AG04449 (cell line): ENCODE data around the gene NEK7.

Source experiments
- CTCF ChIA-PET: fragments of 350-600 bp; formaldehyde crosslinking; extraction: SDS; loops from one replicate; lab custom pipeline; 2021; ENCODE audit warnings: antibody characterized with exemption; lab: Yijun Ruan, JAX
- POLR2A ChIA-PET: fragments of 400-600, 350-600 bp; formaldehyde crosslinking; extraction: SDS; loops from one replicate; lab custom pipeline; 2020; ENCODE audit warnings: antibody characterized with exemption, inconsistent platforms; lab: Yijun Ruan, JAX
- DNase-seq: peaks from one replicate; pipeline ENCODE4 v3.0.0-alpha.2; 2010; ENCODE audit warnings: low read depth, low spot score
- H3K4me3 ChIP-seq: 2 replicates; pipeline ENCODE4 v1.5.1; 2011; ENCODE audit warnings: low read depth, mild to moderate bottlenecking, control low read depth, low read length
- CTCF ChIP-seq: IDR thresholded peaks from one replicate; pipeline ENCODE4 v1.5.1; 2011; ENCODE audit warnings: mild to moderate bottlenecking, moderate library complexity, low read length, control low read depth, inconsistent platforms; ENCODE audit not compliant: insufficient read depth; ENCODE audit errors: missing control alignments

Gene NEK7

DNA sequence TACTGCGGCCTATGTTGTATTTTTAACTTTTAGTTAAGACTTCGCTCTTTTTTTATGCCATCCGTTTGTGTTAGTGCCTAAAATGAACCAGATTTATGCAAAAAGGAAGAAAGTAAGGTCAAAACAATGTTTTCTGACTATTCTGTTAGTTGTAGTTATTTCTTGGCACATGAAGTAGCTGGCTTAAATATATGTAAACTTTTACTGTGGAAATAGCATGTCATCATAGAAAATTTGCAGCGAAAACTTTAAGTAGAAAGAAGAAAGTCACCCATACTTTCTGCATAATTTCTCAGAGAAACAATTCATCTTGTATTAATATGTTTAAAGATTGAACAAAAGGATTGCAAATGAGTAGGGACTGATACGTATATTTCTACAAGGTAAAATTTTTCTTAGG is 106.4 kb downstream of the NEK7 start:
- no peak for TF ChIP-seq CTCF
- CTCF ChIA-PET, result interaction anchor here (1.0 kb wide), 1 partner anchor 10 kb away, joined by 3 read pairs; no protein-coding TSS in a partner anchor
- H3K4me3 ChIP-seq, result no peak overlapping the region
- POLR2A ChIA-PET, result no interaction called here
- no peak for DNase-seq

DNA sequence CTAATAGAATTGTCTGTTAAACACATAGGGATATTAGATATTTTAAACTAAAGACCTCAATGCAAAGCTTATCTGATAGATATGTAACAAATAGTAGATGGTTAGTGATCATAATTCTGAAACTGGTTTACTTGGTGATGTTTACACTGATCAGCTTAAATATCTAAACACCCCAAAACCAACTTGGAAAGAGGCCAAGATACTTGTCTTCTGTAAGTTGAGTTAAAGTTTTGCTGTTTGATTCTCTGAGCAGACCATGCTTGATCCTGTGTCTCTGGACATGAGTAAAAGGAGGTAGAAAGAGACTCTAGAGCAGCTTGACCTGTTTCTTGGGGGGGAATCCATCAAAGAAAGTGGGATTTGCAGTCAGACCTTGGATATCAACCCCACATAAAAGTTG is 107.5 kb downstream of the NEK7 start:
- ChIA-PET POLR2A (no interaction called here), CTCF (interaction anchor here (0.7 to 2.1 kb wide), 3 partner anchors 11 to 109 kb away, joined by 3 to 9 read pairs (median 3); no protein-coding TSS in a partner anchor)
- no peak overlapping the region for H3K4me3 ChIP-seq
- no peak for TF ChIP-seq CTCF
- DNase-seq, result no peak

DNA sequence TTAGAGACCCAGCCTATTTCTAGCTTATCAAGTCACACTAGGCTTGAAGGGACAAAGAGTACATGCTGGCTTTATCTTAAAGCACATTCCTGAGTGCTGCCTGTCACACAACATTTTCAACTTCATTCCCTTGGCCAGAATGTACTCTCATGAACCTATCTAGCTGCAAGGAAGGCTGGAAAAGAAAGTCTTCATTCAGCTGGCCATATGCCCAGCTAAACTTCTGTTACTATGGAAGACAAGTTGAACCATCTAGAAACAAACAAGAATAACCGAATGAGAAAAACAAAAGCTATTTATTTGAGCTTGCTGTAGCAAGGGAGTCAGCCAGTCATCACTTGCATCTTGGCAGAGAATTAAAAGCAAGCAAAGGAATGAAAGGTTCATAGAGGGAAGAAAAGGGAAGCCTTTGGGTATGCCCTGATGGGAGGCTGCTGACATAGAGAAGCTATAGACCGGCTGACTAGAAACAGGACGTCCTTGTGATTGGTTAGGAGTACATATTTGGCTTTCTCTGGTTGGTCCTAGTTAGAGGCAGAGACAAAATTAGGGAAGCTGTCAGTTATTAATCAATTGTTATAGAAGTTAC is 108.4 kb downstream of the NEK7 start:
- ChIA-PET CTCF (interaction anchor here (0.7 to 2.1 kb wide), 4 partner anchors 10 to 421 kb away, joined by 3 to 9 read pairs (median 4); no protein-coding TSS in a partner anchor), POLR2A (interaction anchor here (0.9 kb wide), 1 partner anchor 163 kb away, joined by 3 read pairs; no protein-coding TSS in a partner anchor)
- no peak for TF ChIP-seq CTCF
- H3K4me3 ChIP-seq, result no peak overlapping the region
- DNase-seq, result no peak

DNA sequence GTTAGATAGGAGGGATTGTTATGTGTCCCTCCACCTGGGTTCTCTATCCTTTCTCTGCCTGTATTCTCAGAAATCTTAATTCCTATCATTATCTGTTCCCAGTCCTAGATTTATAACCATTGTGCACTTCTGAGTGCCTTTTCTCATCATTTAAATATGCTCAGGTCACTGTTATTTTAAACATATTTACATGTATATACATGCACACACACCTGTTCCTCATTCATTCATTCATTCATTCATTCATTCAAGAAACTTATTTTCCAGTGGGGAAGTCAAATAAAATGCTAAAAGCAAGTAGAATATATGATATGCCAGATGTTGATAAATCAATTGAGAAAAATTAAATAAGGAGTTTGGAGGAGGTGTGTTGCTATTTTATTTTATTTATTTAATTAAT is 110.3 kb downstream of the NEK7 start:
- ChIA-PET CTCF (no interaction called here), POLR2A (no interaction called here)
- TF ChIP-seq CTCF, result no peak
- no peak for DNase-seq
- no peak overlapping the region for H3K4me3 ChIP-seq

DNA sequence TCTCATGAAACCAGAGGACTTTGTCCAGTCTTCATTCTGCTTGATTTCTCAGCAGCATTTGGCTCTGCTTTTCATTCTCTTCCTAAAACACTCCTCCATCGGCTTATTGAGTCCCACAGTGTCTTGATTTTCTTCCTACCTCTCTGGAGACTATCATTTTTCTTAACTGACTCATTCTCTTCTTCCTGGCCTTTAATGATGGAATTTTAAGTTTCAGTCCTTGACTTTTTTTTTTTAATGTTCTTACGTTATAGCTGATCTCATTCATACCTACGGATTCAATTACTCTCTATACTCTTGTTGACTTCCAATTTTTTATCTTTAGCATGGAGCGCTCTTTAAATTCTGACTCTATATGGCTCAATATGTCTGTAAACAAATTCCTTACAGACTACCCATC is 111.1 kb downstream of the NEK7 start:
- POLR2A ChIA-PET, result interaction anchor here (0.7 kb wide), 1 partner anchor 10 kb away, joined by 6 read pairs; no protein-coding TSS in a partner anchor
- CTCF ChIA-PET, result interaction anchor here (1.1 kb wide), 1 partner anchor 179 kb away, joined by 3 read pairs; no protein-coding TSS in a partner anchor
- no peak overlapping the region for H3K4me3 ChIP-seq
- no peak for TF ChIP-seq CTCF
- DNase-seq, result no peak

DNA sequence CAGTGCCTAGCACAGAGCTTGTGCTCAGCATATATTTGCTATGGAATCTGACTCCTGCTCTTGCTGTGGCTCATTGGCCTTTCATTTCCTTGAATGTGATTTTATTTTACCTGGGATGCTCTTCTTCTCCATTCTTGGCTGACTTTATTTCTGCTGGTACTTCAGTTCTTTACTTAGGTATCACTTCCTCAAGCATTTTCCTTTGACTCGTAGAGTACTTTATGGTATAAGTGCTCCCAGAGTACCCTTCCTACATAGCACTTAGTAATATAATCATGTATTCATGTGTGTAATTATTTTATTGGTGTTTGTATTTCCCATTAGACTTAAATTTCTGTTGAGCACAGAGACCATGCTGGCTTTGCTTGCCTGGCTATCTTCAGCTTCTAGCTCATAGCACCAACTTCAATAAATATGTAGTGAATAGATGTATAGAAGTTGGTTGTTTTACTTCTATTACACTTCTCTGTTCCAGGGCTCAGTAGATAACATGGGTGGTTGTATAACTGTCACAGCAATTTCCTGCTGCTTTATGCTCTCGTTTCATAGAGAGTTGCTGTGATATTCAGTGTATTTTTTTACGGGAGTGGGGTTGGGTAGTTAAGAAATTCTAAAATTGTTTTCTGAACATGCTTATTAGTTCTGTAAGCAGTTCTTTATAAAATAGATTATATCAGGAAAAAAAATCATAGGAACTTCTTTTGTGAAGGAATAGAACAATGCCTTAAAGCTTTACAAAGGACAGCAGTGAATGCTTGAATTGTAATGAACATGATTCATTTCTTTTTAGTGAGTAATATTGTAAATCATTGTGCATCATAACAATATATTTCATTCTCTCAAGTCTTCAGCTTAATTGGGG is 112.2 kb downstream of the NEK7 start:
- ChIA-PET POLR2A (no interaction called here), CTCF (interaction anchor here (1.1 kb wide), 1 partner anchor 180 kb away, joined by 3 read pairs; no protein-coding TSS in a partner anchor)
- no peak for TF ChIP-seq CTCF
- DNase-seq, result no peak
- no peak overlapping the region for H3K4me3 ChIP-seq
